Measurements from ENCODE around the gene ALDH2.
A peak's percentile ranks its signal among the peaks of the same experiment; 100 is the strongest.

ALDH2 gene

DNA sequence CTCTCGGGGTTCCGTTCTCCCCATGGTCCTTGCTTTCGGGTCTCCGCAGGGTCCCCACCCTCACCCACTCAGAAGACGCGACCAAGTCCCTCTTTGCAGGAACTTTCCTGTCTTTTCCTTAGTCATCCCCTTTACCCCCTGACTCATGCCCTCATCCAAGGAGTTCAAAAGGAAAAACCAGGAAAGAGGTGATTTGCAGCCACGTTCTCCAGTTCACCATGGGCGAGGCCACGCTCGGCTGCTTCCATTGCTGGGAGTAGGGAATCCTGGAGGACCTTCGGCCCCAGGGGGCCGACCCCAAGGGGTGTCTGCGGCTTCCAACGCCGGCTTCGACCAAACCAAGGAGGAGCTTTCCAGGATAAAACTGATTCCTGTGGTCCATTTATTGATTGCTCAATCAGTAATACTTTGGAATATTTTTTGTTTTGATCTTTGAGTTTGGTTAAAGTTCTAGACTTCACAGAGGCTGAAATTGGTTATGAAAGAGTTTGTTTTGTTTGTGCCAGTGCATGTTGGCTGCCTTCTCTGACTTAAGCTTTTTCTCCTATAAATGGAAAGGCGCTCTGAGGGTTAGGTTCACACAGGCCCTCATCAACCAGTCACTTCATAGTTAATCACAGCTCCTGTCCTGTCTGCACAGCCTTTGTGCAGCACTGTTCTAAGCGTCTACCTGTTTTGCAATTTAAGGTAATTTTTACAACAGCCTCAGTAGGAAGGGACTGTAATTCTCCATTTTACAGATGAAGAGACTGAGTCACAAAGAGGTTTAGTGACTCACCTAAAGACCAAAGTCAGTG is 827 bp downstream of the ALDH2 start:
- Histone ChIP-seq H3K9ac (ENCODE audit: low read length) (peak overlapping the region; percentile 63), H3K79me2 (ENCODE audit: insufficient read depth, low read length) (no peaks in the 10 kb centered on the region), H2AFZ (ENCODE audit: low read depth, low read length, severe bottlenecking) (no peak overlapping the region), H3K4me2 (ENCODE audit: low read depth, low read length, poor library complexity, severe bottlenecking) (peak overlapping the region; percentile 81), H3K27ac (ENCODE audit: low read depth, low read length) (no peak overlapping the region), H3K9me3 (ENCODE audit: insufficient read depth, low read length) (no peaks in the 10 kb centered on the region), H3K9me2 (replicated peaks; ENCODE audit: insufficient read depth, low read length) (no peaks in the 10 kb centered on the region), H3K27me3 (ENCODE audit: low read length) (no peaks in the 10 kb centered on the region), H3K4me3 (ENCODE audit: insufficient read depth, low read length, poor library complexity, severe bottlenecking) (peak overlapping the region; percentile 50), H4K20me1 (ENCODE audit: low read depth, low read length) (no peaks in the 10 kb centered on the region), H3F3A (ENCODE audit: insufficient read depth) (peaks cover 9% of the 10 kb centered on the region), H3K36me3 (ENCODE audit: low read length) (no peaks in the 10 kb centered on the region)
- TF ChIP-seq CTCF (IDR thresholded peaks at IDR 0.05; ENCODE audit: insufficient read depth, low read length, poor library complexity, severe bottlenecking): no peak
- no peak for TF ChIP-seq EZH2phosphoT487 (conservative IDR thresholded peaks at IDR 0.05; ENCODE audit: low read length)

- H3K9me3 ChIP-seq (ENCODE audit: insufficient read depth, low read length): no peaks in the 10 kb centered on the region
- H3K27me3 ChIP-seq (ENCODE audit: low read length): no peaks in the 10 kb centered on the region
- no peaks in the 10 kb centered on the region for H4K20me1 ChIP-seq (ENCODE audit: low read depth, low read length)
- H3K36me3 ChIP-seq (ENCODE audit: low read length): no peaks in the 10 kb centered on the region
- H3F3A ChIP-seq (ENCODE audit: insufficient read depth): peaks cover 9% of the 10 kb centered on the region
- H3K9ac ChIP-seq (ENCODE audit: low read length): no peak overlapping the region
- H3K4me3 ChIP-seq (ENCODE audit: insufficient read depth, low read length, poor library complexity, severe bottlenecking): no peak overlapping the region
- no peak for TF ChIP-seq CTCF (IDR thresholded peaks at IDR 0.05; ENCODE audit: insufficient read depth, low read length, poor library complexity, severe bottlenecking)
- TF ChIP-seq EZH2phosphoT487 (conservative IDR thresholded peaks at IDR 0.05; ENCODE audit: low read length): no peak
- H3K4me2 ChIP-seq (ENCODE audit: low read depth, low read length, poor library complexity, severe bottlenecking): peak overlapping the region; percentile 81
- no peak overlapping the region for H3K27ac ChIP-seq (ENCODE audit: low read depth, low read length)
- no peak overlapping the region for H2AFZ ChIP-seq (ENCODE audit: low read depth, low read length, severe bottlenecking)
- H3K9me2 ChIP-seq (replicated peaks; ENCODE audit: insufficient read depth, low read length): no peaks in the 10 kb centered on the region
- no peaks in the 10 kb centered on the region for H3K79me2 ChIP-seq (ENCODE audit: insufficient read depth, low read length)
Observed at GRCh38 chr12:111768159-111768895, 1.6 kb downstream of the ALDH2 start.

- no peaks in the 10 kb centered on the region for H3K9me3 ChIP-seq (ENCODE audit: insufficient read depth, low read length)
- H4K20me1 ChIP-seq (ENCODE audit: low read depth, low read length): no peaks in the 10 kb centered on the region
- peaks cover 6% of the 10 kb centered on the region for H3F3A ChIP-seq (ENCODE audit: insufficient read depth)
- no peak for TF ChIP-seq EZH2phosphoT487 (conservative IDR thresholded peaks at IDR 0.05; ENCODE audit: low read length)
- no peak for TF ChIP-seq CTCF (IDR thresholded peaks at IDR 0.05; ENCODE audit: insufficient read depth, low read length, poor library complexity, severe bottlenecking)
- H3K4me3 ChIP-seq (ENCODE audit: insufficient read depth, low read length, poor library complexity, severe bottlenecking): no peak overlapping the region
- no peak overlapping the region for H3K4me2 ChIP-seq (ENCODE audit: low read depth, low read length, poor library complexity, severe bottlenecking)
- H3K27ac ChIP-seq (ENCODE audit: low read depth, low read length): no peak overlapping the region
- no peaks in the 10 kb centered on the region for H3K36me3 ChIP-seq (ENCODE audit: low read length)
- H3K27me3 ChIP-seq (ENCODE audit: low read length): no peaks in the 10 kb centered on the region
- H3K9ac ChIP-seq (ENCODE audit: low read length): no peak overlapping the region
- H3K9me2 ChIP-seq (replicated peaks; ENCODE audit: insufficient read depth, low read length): no peaks in the 10 kb centered on the region
- no peaks in the 10 kb centered on the region for H3K79me2 ChIP-seq (ENCODE audit: insufficient read depth, low read length)
- H2AFZ ChIP-seq (ENCODE audit: low read depth, low read length, severe bottlenecking): no peak overlapping the region
Observed at GRCh38 chr12:111769599-111769998, 2.9 kb downstream of the ALDH2 start.

Data from SU-DHL-6 (cell line).